Measurements from ENCODE around the gene HIPK2. TPM values are rescaled to one million over a fixed set of nuclear protein-coding genes. Genes with fewer than 3 reads are reported as not detected.

HIPK2 gene
- polyA plus RNA-seq, 1 donor (not counting 4 experiments of a cell fraction or from before 2014, with no cell fraction given), result 5.8 TPM

- Histone ChIP-seq H3K36me3 (ENCODE audit: control insufficient read depth in 2 of 2, extremely low read depth in 1 of 2, insufficient read depth in 2 of 2, low read length in 2 of 2) (peaks cover 12 to 37% of the 10 kb centered on the region in 2 experiments), H3K27me3 (ENCODE audit: control insufficient read depth, extremely low read depth, insufficient read depth, low read length) (no peaks in the 10 kb centered on the region), H3K4me3 (ENCODE audit: control insufficient read depth in 2 of 3, extremely low read depth in 1 of 3, insufficient read depth in 2 of 3, low read depth in 1 of 3, low read length in 3 of 3) (no peak overlapping the region), H3K27ac (ENCODE audit: control insufficient read depth, insufficient read depth, low read length) (no peak overlapping the region), H2AFZ (ENCODE audit: control insufficient read depth, low read length) (no peak overlapping the region), H3K9ac (ENCODE audit: control insufficient read depth, extremely low read depth, insufficient read depth, low read length) (no peak overlapping the region), H3K79me2 (ENCODE audit: control insufficient read depth, insufficient read depth, low read length) (no peaks in the 10 kb centered on the region), H3K4me2 (ENCODE audit: control insufficient read depth, extremely low read depth, insufficient read depth, low read depth, low read length) (no peak overlapping the region), H3K4me1 (ENCODE audit: control insufficient read depth, extremely low read depth, insufficient read depth, low read length) (peaks cover 6% of the 10 kb centered on the region), H3K9me3 (ENCODE audit: control insufficient read depth, low read depth, low read length) (no peaks in the 10 kb centered on the region), H3K9me1 (ENCODE audit: control insufficient read depth, extremely low read depth, insufficient read depth, low read length) (no peaks in the 10 kb centered on the region), H4K20me1 (ENCODE audit: control insufficient read depth, extremely low read depth, insufficient read depth, low read length) (no peaks in the 10 kb centered on the region)
- DNase-seq (ENCODE audit: low read depth, low spot score) (no peak), FAIRE-seq (no peak)
- TF ChIP-seq EZH2 (IDR thresholded peaks at IDR 0.05; ENCODE audit: low read length) (no peak), CTCF (optimal IDR thresholded peaks at IDR 0.05 in 1 of 3, IDR thresholded peaks at IDR 0.05 in 1 of 3, conservative IDR thresholded peaks at IDR 0.05 in 1 of 3; ENCODE audit: extremely low read depth in 1 of 3, insufficient read depth in 2 of 3, low read length in 3 of 3) (no peak)
- dilution Hi-C loops (cut with MboI; ENCODE audit: extremely low pct_ligation_motif_present, low sequenced_read_pairs), result loop anchor here (25.0 kb wide), 1 partner anchor 395 kb away; no protein-coding TSS in a partner anchor
These were observed 160.7 kb downstream of the HIPK2 start for GRCh38 chr7:139617074-139617473.

GRCh38 chr7:139614886-139615285 lies 162.9 kb downstream of the HIPK2 start:
- no peaks in the 10 kb centered on the region for H3K9me3 ChIP-seq (ENCODE audit: control insufficient read depth, low read depth, low read length)
- H3K27ac ChIP-seq (ENCODE audit: control insufficient read depth, insufficient read depth, low read length), result no peak overlapping the region
- peaks cover 12 to 22% of the 10 kb centered on the region in 2 experiments for H3K36me3 ChIP-seq (ENCODE audit: control insufficient read depth in 2 of 2, extremely low read depth in 1 of 2, insufficient read depth in 2 of 2, low read length in 2 of 2)
- H3K9me1 ChIP-seq (ENCODE audit: control insufficient read depth, extremely low read depth, insufficient read depth, low read length), result no peaks in the 10 kb centered on the region
- no peak overlapping the region for H3K4me2 ChIP-seq (ENCODE audit: control insufficient read depth, extremely low read depth, insufficient read depth, low read depth, low read length)
- H3K4me3 ChIP-seq (ENCODE audit: control insufficient read depth in 2 of 3, extremely low read depth in 1 of 3, insufficient read depth in 2 of 3, low read depth in 1 of 3, low read length in 3 of 3), result no peak overlapping the region
- H3K9ac ChIP-seq (ENCODE audit: control insufficient read depth, extremely low read depth, insufficient read depth, low read length), result no peak overlapping the region
- no peak overlapping the region for H2AFZ ChIP-seq (ENCODE audit: control insufficient read depth, low read length)
- H3K27me3 ChIP-seq (ENCODE audit: control insufficient read depth, extremely low read depth, insufficient read depth, low read length), result no peaks in the 10 kb centered on the region
- H4K20me1 ChIP-seq (ENCODE audit: control insufficient read depth, extremely low read depth, insufficient read depth, low read length), result no peaks in the 10 kb centered on the region
- dilution Hi-C loops (cut with MboI; ENCODE audit: extremely low pct_ligation_motif_present, low sequenced_read_pairs), result loop anchor here (25.0 kb wide), 1 partner anchor 397 kb away; no protein-coding TSS in a partner anchor
- TF ChIP-seq CTCF (optimal IDR thresholded peaks at IDR 0.05 in 1 of 3, IDR thresholded peaks at IDR 0.05 in 1 of 3, conservative IDR thresholded peaks at IDR 0.05 in 1 of 3; ENCODE audit: extremely low read depth in 1 of 3, insufficient read depth in 2 of 3, low read length in 3 of 3) (no peak), EZH2 (IDR thresholded peaks at IDR 0.05; ENCODE audit: low read length) (no peak)
- H3K4me1 ChIP-seq (ENCODE audit: control insufficient read depth, extremely low read depth, insufficient read depth, low read length), result peaks cover 6% of the 10 kb centered on the region
- no peak for FAIRE-seq
- H3K79me2 ChIP-seq (ENCODE audit: control insufficient read depth, insufficient read depth, low read length), result no peaks in the 10 kb centered on the region
- no peak for DNase-seq (ENCODE audit: low read depth, low spot score)
